Measurements from ENCODE around the gene WASF1.
"Not testable (repeated sequence)": the region's sequence is repeated elsewhere in the genome, so short reads cannot be mapped to it uniquely, and the experiment has no call there.

WASF1 gene

DNA sequence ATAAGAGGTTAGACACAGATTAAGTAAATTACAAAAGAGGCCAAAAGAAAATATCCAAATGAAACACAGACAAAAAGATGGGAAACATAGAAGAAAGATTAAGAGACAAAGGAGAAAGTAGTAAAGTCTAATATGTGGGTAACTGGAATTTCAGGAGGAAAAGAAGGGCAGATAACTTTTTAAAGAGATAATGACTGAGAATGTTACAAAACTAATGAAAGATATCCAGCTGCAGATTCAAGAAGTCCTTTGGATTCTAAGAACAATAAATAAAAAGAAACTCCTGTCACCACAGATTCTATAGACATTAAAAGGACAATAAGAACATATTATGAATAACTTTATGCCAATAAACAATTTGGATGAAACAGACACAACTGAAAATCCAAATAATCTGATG is 90.1 kb downstream of the WASF1 start:
- DNase-seq (ENCODE audit: low read depth in 2 of 2): no peak

DNA sequence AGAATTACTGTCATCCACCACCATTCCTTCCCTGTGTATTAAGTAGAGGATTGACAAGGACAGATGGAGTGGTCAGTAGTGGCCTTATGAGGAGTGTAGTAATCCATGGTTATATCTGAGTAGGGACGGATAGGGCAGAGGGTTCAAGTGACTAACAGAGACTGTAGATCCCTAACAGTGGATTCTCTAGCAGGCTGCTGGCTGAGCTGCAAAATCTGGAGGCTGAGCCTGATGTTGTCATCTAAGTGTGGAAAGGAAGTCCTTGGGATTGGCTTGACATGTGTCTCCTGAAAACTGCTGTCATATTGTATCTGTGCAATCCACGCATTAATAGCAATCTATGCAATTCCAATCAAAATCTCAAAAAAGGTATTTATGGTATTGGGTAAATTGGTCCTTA is 94.2 kb downstream of the WASF1 start:
- no peak for DNase-seq (ENCODE audit: low read depth in 2 of 2)

DNA sequence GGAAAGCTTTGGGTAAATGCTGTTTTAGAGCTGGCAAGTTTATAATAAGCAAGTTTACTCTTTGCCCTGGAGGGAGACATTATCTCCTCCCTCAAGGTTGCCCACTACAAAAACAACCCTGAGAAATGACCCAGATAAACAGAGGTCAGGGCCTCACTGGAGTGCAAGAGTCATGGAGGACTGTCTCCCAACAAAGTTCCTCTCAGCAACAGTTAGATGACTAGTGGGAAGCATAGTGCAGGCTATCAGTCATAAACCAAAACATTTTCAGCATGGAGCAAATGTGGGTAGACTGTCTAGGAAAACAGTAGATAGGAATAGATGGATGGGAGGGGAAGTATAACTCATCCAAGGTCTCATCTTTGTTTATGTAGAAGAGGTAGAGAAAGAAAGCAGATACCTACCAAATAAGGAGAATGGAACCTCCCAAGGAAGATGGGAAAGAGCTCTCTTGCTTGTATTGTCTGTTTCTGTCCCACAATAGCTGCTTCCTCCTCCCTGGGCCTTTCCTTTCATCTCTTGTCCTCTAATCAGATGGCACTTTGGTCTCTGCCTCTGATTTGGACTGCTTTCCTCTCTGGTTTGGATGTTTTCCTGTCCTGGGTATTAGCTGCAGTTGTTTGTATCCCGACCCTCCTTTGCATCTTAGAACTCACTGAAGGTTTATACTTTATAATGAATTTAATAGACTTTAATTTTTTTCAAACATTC is 95.4 kb downstream of the WASF1 start:
- no peak for DNase-seq (ENCODE audit: low read depth in 2 of 2)

DNA sequence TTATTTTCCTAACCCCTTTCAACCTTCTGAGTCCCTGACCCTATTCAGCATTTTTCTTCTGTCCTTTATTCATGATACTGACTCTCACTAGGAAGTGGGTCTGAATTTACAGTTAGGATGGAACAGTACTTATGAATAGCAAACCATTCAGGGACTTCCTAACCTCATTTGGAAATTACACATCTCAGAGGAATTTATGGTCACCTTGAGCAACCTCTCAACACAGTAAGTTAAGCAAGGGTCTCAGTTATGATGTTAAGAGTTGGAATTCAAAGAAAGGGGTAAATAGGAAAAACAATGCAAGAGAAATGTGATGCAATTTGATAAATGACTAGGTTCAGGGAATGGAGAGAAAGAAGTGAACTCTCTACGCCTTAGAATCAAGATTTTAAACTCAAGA is 104.1 kb downstream of the WASF1 start:
- DNase-seq (ENCODE audit: low read depth in 2 of 2): no peak

DNA sequence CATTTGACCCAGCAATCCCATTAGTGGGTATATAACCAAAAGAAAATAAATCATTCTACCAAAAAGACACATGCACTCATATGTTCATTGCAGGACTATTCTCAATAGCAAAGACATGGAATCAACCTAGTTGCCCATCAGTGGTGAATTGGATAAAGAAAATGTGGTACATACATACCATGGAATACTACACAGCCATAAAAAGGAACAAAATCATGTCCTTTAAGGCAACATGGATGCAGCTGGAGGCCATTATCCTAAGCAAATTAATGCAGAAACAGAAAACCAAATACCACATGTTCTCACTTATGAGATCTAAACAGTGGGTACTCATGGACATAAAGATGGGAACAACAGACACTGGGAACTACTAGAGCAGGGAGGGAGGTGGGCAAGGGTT is 106.0 kb downstream of the WASF1 start:
- not testable (repeated sequence) for DNase-seq (ENCODE audit: low read depth in 2 of 2)

DNA sequence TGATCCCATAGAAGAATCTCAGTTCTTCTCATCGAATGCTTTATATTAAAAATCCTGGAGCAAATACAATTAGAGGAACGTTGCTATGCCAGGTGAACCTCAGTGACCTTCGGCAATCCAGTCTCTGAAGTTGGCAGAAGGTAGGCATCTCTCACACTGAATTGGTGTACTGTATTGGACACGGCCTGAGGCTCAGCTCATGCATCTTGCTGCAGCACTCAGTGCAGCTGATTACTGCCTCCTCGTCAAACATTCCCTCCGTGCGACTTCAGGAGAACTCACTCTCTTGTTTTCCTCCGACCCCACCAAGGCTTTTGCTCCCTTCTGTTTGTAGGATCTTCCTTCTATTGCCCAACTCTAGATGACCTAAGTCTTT is 110.9 kb downstream of the WASF1 start:
- no peak for DNase-seq (ENCODE audit: low read depth in 2 of 2)

DNA sequence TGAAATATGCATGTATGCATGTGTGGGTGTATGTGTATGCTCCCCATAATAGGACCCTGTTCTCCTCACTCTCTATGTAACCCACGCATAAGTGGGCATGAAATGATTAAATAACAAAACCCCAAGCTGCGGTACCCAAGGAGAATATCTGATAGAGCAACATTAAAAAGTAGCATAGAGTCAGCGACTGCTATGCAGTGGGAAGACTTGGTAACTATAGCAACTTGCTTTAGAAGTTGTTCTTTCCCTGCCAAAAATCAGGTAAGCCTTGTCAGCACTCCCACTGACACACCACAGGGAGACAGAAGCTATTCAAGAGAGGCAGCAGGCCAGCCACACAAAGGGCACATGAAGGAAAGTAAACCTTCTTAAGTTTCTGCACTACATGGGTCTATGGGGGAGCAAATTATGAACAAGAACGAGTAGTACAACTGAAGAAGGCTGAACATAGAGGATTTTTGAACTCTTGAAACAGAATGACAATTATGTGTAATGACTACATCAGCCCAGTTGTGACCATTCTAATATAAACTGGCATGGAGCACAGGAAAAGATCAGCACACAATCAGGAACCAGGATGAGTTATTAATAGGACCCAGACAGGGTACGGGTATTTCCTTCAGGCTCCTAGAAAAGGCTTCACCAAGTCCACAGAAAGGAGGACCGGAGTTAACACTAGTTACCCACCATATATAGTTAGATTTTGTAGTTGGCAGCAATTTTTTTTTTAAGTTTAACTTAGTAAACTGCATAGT is 111.5 kb downstream of the WASF1 start:
- DNase-seq (ENCODE audit: low read depth in 2 of 2): no peak

DNA sequence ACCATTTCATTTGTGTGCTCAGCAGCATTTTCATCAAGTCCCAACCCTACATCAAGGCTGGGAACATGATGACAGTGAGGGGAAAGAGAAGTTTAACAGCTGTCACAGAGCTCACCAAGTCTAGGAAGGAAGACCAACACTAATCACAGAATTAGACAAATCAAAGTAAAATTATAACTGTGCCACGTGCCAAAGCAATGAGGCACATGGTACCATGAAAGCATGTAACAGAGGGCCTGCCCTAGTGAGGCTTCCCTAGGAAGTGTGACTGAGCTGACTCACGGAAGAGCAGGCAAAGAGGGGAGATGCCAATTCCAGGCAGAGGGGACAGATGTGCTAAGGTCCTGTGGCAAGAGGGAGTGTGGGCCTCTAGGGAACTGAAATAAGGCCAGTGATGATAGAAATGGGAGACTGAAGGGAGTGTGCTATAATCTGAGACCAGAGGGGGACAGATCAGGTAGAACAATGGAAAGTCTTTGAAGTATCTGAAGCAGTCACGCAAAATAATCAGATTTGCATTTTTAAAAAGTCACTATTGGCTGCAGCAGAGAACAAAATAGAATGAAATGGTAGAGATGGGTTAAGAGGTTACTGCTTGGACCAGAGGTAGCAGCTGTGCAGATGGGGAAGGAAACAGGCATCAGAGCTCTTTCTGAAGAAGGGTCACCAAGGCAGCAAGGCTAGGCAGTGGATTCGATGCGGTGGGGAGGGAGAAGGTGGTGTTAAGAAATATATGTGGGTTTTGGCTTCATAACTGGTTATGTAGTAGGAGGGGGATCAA is 114.5 kb downstream of the WASF1 start:
- no peak for DNase-seq (ENCODE audit: low read depth in 2 of 2)

DNA sequence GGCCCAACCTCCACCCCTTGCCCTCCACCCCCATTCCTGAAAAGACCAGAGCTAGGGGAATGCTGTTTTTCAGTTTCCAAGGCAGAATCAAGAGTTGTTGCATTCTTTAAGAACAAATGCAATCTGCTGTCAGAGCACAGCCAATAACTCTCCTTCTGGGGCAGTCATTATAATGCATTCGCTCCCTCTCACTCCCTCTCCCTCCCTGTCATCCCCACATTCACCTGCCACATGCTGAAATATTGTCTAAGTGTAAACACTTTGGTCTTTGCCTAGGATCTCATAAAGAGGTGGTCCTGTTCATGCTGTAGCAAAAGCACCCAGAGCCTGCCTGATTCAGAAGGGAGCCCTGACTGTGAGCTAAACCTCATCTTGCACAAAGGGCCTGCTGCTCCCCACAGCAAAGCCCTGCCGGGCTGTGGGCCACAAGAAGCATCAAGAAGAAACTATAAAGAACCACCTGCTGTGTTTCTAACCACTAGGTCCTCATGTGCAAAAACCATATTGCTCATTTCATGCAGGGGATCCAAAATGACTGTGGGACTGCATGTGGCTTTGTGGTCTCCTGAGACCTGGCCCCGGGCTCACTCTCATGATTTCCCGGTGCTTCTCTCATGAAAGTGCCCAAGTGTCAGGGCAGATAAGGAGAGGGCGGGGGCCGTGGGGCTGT is 115.7 kb downstream of the WASF1 start:
- DNase-seq (ENCODE audit: low read depth in 2 of 2): no peak

DNA sequence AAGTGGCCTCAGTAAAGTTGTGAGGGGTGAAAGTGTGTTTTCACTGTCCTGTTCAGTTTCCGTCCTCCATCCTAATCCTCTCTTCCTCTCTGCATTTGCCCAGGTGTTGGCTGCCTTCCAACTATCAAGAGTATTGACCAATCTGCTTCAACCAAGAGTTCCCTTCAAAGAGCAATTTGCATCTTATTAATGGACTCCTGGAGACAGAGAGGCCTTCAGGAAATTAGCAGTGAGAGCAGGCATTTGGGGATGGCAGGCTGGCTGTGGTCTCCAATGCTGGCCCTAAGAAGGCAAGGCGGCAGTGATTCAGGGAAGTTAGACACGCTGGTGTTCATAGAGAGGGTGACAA is 124.1 kb downstream of the WASF1 start:
- no peak for DNase-seq (ENCODE audit: low read depth in 2 of 2)

DNA sequence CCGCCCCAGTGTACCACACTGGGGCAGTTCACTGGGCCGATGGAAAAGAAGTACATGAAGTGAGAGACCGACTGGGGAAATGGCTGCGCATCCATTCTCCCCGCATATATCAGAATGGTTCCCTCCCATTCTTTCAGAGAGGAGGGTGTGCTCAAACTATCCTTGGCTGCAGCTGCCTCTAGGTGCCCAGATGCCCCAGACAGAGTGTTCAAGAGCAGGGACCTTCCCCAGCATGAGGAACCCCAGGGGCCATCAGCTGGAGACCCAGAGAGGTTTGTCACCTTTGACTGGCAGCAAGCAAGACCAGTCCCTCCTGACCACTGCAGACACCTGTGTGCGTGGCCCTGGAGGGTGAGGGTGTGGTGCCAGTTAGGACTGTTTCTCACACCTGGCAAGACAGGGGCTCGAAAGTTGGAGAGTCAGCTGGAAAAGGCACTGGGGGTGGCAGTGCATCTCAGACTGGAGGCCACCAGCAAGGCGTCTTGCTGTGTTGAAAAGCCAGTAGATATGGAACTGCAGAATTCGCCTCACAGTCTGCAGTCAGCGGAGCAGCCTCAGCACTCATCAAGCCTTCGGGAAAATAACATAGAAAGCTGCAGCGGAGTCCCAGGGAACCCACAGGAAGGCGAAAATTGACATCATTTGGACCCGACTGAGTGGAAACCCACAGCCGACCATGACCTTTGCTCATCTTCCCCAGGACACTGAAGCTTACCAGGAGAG is 124.6 kb downstream of the WASF1 start:
- DNase-seq (ENCODE audit: low read depth in 2 of 2): no peak

DNA sequence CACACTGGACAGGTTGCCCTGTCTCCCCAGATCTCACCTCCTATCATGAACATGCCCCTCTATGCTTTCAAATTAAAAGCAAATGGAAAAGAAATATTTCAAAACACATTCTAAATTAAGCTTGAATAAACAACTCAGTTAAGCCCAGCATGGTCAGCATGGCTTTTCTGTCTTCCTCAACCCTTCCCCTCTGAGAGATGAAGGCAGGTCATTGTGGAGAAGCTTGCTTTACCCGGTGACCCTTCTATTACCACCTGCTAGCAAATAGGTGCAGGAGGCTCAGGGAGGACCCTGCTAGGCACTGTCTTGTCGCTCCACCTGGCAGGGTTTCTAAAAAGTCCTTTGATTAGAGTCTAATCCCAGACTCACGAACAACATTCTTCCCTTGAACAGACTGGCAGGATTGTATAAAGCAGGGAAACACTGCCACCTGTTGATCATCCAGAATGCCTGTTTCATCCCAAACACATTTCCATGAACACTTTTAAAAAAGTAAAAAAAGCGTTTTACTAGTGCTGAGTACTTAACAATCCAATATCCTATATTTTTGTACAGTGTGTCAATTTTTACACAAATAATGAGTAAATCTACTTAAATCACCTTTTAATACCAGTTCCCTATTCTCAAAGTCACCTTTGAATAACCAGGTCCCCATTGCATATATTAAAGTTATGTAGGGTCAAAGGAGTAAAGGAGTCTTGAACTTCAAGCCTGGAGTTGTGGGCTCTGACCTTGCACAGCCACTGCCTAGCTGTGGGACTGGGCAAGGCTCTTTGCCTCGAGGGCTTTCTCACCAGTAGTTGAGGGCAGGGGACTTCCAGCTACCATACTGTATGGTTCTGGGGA is 125.9 kb downstream of the WASF1 start:
- DNase-seq (ENCODE audit: low read depth in 2 of 2): no peak

DNA sequence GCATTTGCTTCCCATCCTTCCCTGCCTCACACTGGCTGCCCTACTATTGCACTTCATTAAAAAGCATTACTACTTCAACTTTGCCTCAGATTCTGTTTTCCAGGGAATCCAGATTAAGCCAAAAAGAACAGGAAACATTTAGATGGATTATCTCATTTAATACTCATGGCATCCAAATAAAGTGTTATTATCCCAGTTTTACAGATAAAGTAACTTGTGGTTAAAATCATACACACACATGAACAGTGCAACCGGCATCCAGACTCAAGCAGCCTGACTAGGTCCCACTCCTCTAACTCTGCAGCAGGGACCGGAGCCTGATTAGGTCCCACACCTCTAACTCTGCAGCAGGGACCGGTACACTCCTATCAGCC is 129.0 kb downstream of the WASF1 start:
- DNase-seq (ENCODE audit: low read depth in 2 of 2): no peak
